Body of pancreas (tissue), 4 donors: ENCODE results near the gene TIMELESS. TPM values are rescaled to one million over a fixed set of nuclear protein-coding genes. Genes with fewer than 3 reads are reported as not detected.

Experiments
- ATAC-seq: fragments of 150-250 bp; one replicate; pipeline ENCODE4 v1.9.1; 2016
- DNase-seq, 4 donors: peaks; one replicate each; pipeline ENCODE4 v3.0.0-alpha.2; 2019
- H3K27ac ChIP-seq, 4 donors: fragments of 200-600 bp; sonication (generic); 1 replicate in 3 of 4; 2 replicates in 1 of 4; pipeline versions ENCODE4 v1.5.1 to v1.6.1; 2016 to 2019; ENCODE audit warnings: mild to moderate bottlenecking in 1 of 4, mixed read lengths in 1 of 4, moderate library complexity in 1 of 4
- H3K27me3 ChIP-seq, 2 donors: fragments of 200-600 bp; sonication (generic); one replicate each; pipeline ENCODE4 v1.6.0; 2016; ENCODE audit warnings: mild to moderate bottlenecking in 1 of 2
- H3K36me3 ChIP-seq, 2 donors: fragments of 200-600 bp; sonication (generic); replicated peaks in 1 of 2; 2 replicates each; pipeline ENCODE4 v1.5.1; 2016; ENCODE audit warnings: low read depth in 2 of 2; ENCODE audit not compliant: insufficient read depth in 1 of 2
- H3K4me1 ChIP-seq: fragments of 200-600 bp; sonication (generic); one replicate; pipeline ENCODE4 v1.6.0; 2016
- H3K4me3 ChIP-seq, 2 donors: fragments of 200-600 bp; sonication (generic); 1 replicate in 1 of 2; 2 replicates in 1 of 2; pipeline ENCODE4 v1.5.1; 2016 to 2019
- H3K9me3 ChIP-seq, 3 donors: fragments of 200-600 bp; sonication (generic); 1 replicate in 2 of 3; 2 replicates in 1 of 3; pipeline ENCODE4 v1.5.1; 2016
- POLR2A ChIP-seq, 3 donors: fragments of 450-650 bp; IDR thresholded peaks; one replicate each; pipeline ENCODE4 v1.6.1; 2016; ENCODE audit warnings: antibody characterized with exemption in 3 of 3, mild to moderate bottlenecking in 2 of 3
- WGBS, 2 donors: methylation state at CpG; one replicate each; pipeline ENCODE4 v1.1.5; 2017; 5-methylcytosine and 5-hydroxymethylcytosine counted together
- intact Hi-C: fragments of 100-400 bp; cut with DNase I; formaldehyde crosslinking; loops from one replicate; pipeline ENCODE4 v1.15.1; 2023
- total RNA-seq, 2 donors: library from RNA; depleted of rRNA; stranded (reverse); fragments of >200 nt; gene quantifications; one replicate each; pipeline ENCODE4 v1.1.0, GENCODE V29; 2016
- TF ChIP-seq, protein P1 (sequence below), 7 experiments: fragments of 450-650 bp in 4 of 7; fragments of 200-600 bp in 3 of 7; sonication (generic) in 3 of 7; IDR thresholded peaks; one replicate each; pipeline ENCODE4 v1.5.1; 2016 to 2019; ENCODE audit warnings: antibody characterized with exemption in 7 of 7

TIMELESS gene
- total RNA-seq, 2 donors from 2014 or later = 4.7 to 6.9 TPM

- intact Hi-C loops = no loop called here
- Histone ChIP-seq H3K4me1 (no peaks in the 10 kb centered on the region), H3K27me3 (no peaks in the 10 kb centered on the region), H3K27ac (no peak overlapping the region), H3K4me3 (no peak overlapping the region), H3K9me3 (no peaks in the 10 kb centered on the region), H3K36me3 (no peaks in the 10 kb centered on the region)
- no peak for TF ChIP-seq POLR2A (IDR thresholded peaks at IDR 0.05)
- TF ChIP-seq, protein P1, sequence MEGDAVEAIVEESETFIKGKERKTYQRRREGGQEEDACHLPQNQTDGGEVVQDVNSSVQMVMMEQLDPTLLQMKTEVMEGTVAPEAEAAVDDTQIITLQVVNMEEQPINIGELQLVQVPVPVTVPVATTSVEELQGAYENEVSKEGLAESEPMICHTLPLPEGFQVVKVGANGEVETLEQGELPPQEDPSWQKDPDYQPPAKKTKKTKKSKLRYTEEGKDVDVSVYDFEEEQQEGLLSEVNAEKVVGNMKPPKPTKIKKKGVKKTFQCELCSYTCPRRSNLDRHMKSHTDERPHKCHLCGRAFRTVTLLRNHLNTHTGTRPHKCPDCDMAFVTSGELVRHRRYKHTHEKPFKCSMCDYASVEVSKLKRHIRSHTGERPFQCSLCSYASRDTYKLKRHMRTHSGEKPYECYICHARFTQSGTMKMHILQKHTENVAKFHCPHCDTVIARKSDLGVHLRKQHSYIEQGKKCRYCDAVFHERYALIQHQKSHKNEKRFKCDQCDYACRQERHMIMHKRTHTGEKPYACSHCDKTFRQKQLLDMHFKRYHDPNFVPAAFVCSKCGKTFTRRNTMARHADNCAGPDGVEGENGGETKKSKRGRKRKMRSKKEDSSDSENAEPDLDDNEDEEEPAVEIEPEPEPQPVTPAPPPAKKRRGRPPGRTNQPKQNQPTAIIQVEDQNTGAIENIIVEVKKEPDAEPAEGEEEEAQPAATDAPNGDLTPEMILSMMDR (IDR thresholded peaks at IDR 0.05) = no peak
- WGBS, 2 donors = 81 to 82% methylated on average over 6 to 7 of the region's 7 CpGs
- DNase-seq (no peak), ATAC-seq (no peak)
Measured at GRCh38 chr12:56374726-56375597, 74.3 kb downstream of the TIMELESS start.

DNA sequence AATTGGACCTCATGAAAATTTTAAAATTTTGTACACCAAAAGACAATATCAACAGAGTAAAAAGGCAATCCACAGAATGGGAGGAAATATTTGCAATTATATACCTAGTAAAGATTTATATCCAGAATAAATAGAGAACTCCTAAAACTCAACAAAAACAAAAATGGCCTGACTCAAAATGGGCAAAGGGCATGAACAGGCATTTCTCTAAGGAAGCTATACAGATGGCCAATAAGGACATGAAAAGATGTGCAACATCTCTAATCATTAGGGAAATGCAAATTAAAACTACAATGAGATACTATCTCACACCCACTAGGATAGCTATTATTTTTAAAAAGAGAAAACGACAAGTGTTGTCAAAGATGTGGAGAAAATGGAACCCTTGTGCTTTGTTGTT, 75.7 kb downstream of the TIMELESS start:
- no peaks in the 10 kb centered on the region for H3K36me3 ChIP-seq
- intact Hi-C loops = no loop called here
- WGBS, 2 donors = 94 to 100% methylated on average over 1 of the region's 1 CpG
- DNase-seq (no peak), ATAC-seq (no peak)
- no peak overlapping the region for H3K4me3 ChIP-seq
- no peaks in the 10 kb centered on the region for H3K4me1 ChIP-seq
- TF ChIP-seq, protein P1 (IDR thresholded peaks at IDR 0.05) = no peak
- TF ChIP-seq POLR2A (IDR thresholded peaks at IDR 0.05) = no peak
- H3K27ac ChIP-seq = no peak overlapping the region
- H3K27me3 ChIP-seq = no peaks in the 10 kb centered on the region
- H3K9me3 ChIP-seq = no peaks in the 10 kb centered on the region

GRCh38 chr12:56366948-56367347, 82.3 kb downstream of the TIMELESS start:
- DNase-seq = no peak
- intact Hi-C loops = no loop called here
- no peaks in the 10 kb centered on the region for H3K36me3 ChIP-seq
- no peaks in the 10 kb centered on the region for H3K9me3 ChIP-seq
- 74 to 84% methylated on average over 3 of the region's 3 CpGs for WGBS, 2 donors
- H3K27ac ChIP-seq = no peak overlapping the region
- ATAC-seq = no peak
- no peaks in the 10 kb centered on the region for H3K27me3 ChIP-seq
- no peaks in the 10 kb centered on the region for H3K4me1 ChIP-seq
- H3K4me3 ChIP-seq = no peak overlapping the region
- TF ChIP-seq, protein P1 (IDR thresholded peaks at IDR 0.05) = no peak
- no peak for TF ChIP-seq POLR2A (IDR thresholded peaks at IDR 0.05)

Other genes starting within 250 kb of the TIMELESS start
- 10 to 100 TPM; 13.2 TPM for gene RNF41, start 227.5 kb downstream of the TIMELESS start, total RNA-seq
- gene NABP2, start 225.1 kb downstream of the TIMELESS start, total RNA-seq = 10 to 100 TPM; 11.9 to 16.3 TPM
- gene SLC39A5, start 219.4 kb downstream of the TIMELESS start, total RNA-seq = 100 to 1,000 TPM; 306 to 333 TPM
- 10 to 100 TPM; 15.2 to 21.0 TPM for gene ANKRD52, start 191.0 kb downstream of the TIMELESS start, total RNA-seq
- 10 to 100 TPM; 28.0 to 34.9 TPM for gene COQ10A, start 182.5 kb downstream of the TIMELESS start, total RNA-seq
- gene CS, start 149.1 kb downstream of the TIMELESS start, total RNA-seq = 10 to 100 TPM; 66.2 to 88.0 TPM
- gene CNPY2, start 133.4 kb downstream of the TIMELESS start, total RNA-seq = 100 to 1,000 TPM in 1 of 2 donors, 10 to 100 TPM in 1; 40.2 to 103 TPM
- 10 to 100 TPM; 47.2 to 59.0 TPM for gene PAN2, start 115.4 kb downstream of the TIMELESS start, total RNA-seq
- gene IL23A, start 110.5 kb downstream of the TIMELESS start, total RNA-seq = not detected
- gene STAT2, start 89.3 kb downstream of the TIMELESS start, total RNA-seq = 100 to 1,000 TPM in 1 of 2 donors, 10 to 100 TPM in 1; 65.4 to 106 TPM
- gene APOF, start 86.6 kb downstream of the TIMELESS start, total RNA-seq = not detected
- not detected for gene MIP, start 5.2 kb upstream of the TIMELESS start, total RNA-seq
- gene SPRYD4, start 19.2 kb upstream of the TIMELESS start, total RNA-seq = 1 to 10 TPM; 1.6 to 2.1 TPM
- gene GLS2, start 38.7 kb upstream of the TIMELESS start, total RNA-seq = 10 to 100 TPM; 44.4 to 45.5 TPM
- 10 to 100 TPM in 1 of 2 donors, 1 to 10 TPM in 1; 9.6 to 18.9 TPM for gene RBMS2, start 72.4 kb upstream of the TIMELESS start, total RNA-seq
- gene BAZ2A, start 180.9 kb upstream of the TIMELESS start, total RNA-seq = 10 to 100 TPM; 52.7 to 56.8 TPM
- gene ATP5F1B, start 196.6 kb upstream of the TIMELESS start, total RNA-seq = 100 to 1,000 TPM; 155 to 179 TPM
- 10 to 100 TPM; 27.4 to 56.0 TPM for gene PTGES3, start 238.9 kb upstream of the TIMELESS start, total RNA-seq